ENCODE data around the gene CEACAM20.

DNA sequence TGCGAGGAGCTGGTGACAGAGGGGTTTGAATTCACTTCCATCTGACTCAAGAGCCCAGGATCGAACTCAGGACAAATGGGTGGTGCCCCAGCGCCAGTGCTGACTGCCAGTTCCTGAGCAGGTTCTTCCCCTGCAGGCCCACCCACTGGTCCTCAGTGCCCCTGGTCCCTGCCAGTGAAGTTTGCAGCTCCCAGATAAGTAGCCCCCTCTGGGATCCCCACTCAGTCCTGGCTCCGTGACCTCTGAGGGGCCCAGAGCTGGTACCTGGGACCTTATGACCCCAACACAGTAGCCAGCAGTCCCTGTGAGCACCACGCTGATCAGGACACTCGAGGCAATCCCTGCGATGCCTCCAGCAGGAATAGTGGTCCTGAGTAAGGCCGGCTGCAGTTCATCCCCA lies 11.3 kb upstream of the CEACAM20 start:
- TF ChIP-seq FOXM1 (IDR thresholded peaks at IDR 0.05; ENCODE audit: borderline replicate concordance) (no peak), BHLHE40 (IDR thresholded peaks at IDR 0.05; ENCODE audit: borderline replicate concordance) (no peak), ELF4 (IDR thresholded peaks at IDR 0.05) (no peak), SP1 (IDR thresholded peaks at IDR 0.05) (no peak), SUZ12 (IDR thresholded peaks at IDR 0.05) (no peak), ARNT (IDR thresholded peaks at IDR 0.05) (no peak), TARDBP (IDR thresholded peaks at IDR 0.05) (no peak), FOXK2 (IDR thresholded peaks at IDR 0.05) (no peak), CTBP1 (IDR thresholded peaks at IDR 0.05; ENCODE audit: borderline replicate concordance) (no peak), ZNF384 (IDR thresholded peaks at IDR 0.05) (no peak), FOXA1 (IDR thresholded peaks at IDR 0.05) (no peak), HDGF (IDR thresholded peaks at IDR 0.05; ENCODE audit: borderline replicate concordance) (no peak), PKNOX1 (IDR thresholded peaks at IDR 0.05) (no peak)
